AG09309 (cell line): ENCODE data around the gene EIF2S3.
A peak's percentile ranks its signal among the peaks of the same experiment; 100 is the strongest.

Experiments used
- DNase-seq: peaks from one replicate; pipeline ENCODE4 v3.0.0-alpha.2; 2010; ENCODE audit warnings: low read depth
- H3K4me3 ChIP-seq: 2 replicates; pipeline ENCODE4 v1.5.1; 2011; ENCODE audit warnings: mild to moderate bottlenecking, low read depth, low read length, moderate library complexity; ENCODE audit not compliant: control insufficient read depth
- TF ChIP-seq, protein P1 (sequence below): IDR thresholded peaks from 2 replicates; pipeline ENCODE4 v1.5.1; 2011; ENCODE audit warnings: mild to moderate bottlenecking, low read depth, low read length, inconsistent platforms; ENCODE audit not compliant: insufficient read depth, control insufficient read depth; ENCODE audit errors: missing control alignments

The EIF2S3 gene

DNA sequence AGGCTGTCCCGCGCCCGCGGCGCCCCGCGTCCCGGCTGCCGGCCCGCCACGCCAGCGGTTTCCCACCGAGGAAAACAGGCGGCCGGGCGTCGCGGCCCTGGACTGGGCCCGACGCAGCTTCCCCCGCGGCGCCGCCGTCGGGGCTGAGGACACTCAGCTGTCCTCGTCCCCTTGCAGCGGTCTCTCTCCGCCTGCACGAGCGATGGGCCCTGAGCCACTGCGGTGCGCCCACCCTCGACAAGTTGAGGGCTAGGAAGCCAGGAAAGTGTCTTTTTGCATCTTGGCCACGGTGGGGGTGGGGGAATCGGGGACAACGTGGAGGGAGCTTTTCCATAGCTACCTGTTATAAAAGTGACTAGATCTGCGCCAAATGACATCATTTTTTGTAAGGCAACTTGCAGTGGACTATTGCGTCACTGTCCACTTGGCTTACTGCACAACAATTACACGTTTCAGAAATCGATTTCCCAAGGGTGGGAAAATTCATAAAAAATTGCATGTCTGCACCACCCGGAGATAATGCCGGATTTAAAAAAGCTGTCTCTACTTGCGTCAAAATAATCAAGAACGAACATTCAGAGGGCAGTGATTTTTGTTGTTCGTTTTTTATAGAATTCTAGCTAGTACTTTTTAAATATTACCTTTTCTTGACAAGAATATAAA, 28.9 kb upstream of the EIF2S3 start:
- H3K4me3 ChIP-seq: peak overlapping the region; percentile 75
- TF ChIP-seq, protein P1, sequence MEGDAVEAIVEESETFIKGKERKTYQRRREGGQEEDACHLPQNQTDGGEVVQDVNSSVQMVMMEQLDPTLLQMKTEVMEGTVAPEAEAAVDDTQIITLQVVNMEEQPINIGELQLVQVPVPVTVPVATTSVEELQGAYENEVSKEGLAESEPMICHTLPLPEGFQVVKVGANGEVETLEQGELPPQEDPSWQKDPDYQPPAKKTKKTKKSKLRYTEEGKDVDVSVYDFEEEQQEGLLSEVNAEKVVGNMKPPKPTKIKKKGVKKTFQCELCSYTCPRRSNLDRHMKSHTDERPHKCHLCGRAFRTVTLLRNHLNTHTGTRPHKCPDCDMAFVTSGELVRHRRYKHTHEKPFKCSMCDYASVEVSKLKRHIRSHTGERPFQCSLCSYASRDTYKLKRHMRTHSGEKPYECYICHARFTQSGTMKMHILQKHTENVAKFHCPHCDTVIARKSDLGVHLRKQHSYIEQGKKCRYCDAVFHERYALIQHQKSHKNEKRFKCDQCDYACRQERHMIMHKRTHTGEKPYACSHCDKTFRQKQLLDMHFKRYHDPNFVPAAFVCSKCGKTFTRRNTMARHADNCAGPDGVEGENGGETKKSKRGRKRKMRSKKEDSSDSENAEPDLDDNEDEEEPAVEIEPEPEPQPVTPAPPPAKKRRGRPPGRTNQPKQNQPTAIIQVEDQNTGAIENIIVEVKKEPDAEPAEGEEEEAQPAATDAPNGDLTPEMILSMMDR: no peak
- DNase-seq: peak; percentile 49

DNA sequence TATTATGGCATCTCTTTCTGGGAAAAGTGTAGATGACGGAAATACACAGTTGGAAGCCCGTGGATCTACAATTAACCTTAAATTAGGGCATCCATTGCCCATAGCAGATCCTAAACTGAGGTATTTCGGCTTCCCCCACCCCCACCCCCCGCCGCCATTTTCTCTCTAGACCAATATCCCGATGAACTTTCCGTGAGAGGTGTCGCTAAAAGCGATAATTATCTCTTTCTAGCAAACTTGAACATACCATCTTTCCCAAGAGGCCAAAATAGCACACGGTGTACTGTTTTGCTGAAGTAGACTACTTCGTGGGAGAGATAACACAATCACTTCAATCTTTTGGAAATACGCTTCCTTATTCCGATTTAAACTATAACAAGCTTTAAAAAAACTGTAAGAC, 28.3 kb upstream of the EIF2S3 start:
- no peak for DNase-seq
- TF ChIP-seq, protein P1: no peak

DNA sequence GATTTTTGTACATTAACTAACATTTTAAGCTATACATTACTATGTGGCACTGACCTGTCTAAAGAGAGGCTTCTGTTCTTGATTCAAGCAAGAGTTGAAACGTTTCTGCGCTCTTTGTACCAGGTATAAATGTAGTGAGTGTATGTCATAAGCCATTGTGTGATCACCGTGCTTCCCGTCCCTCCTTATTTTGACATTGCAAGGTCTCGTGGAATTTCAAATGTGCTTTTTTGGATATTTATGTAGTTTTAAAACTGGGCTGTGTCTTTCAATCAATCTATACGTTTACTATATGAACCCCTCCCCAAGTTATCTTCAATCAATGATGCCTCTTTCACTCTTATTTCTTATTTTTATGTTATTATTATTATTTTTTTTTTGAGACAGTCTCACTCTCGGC, 27.7 kb upstream of the EIF2S3 start, which contains the start of gene KLHL15:
TSS of gene KLHL15 (minus strand) at position 101 of the 400 bp plus-strand sequence. CDS start 20,493 bp downstream, outside the sequence.
- TF ChIP-seq, protein P1: no peak
- DNase-seq: no peak
- peak within 1 kb of the TSS; percentile 75 for H3K4me3 ChIP-seq

More for the DNA sequence above, 28.3 kb upstream of the EIF2S3 start:
- H3K4me3 ChIP-seq: peak overlapping the region; percentile 75

DNA sequence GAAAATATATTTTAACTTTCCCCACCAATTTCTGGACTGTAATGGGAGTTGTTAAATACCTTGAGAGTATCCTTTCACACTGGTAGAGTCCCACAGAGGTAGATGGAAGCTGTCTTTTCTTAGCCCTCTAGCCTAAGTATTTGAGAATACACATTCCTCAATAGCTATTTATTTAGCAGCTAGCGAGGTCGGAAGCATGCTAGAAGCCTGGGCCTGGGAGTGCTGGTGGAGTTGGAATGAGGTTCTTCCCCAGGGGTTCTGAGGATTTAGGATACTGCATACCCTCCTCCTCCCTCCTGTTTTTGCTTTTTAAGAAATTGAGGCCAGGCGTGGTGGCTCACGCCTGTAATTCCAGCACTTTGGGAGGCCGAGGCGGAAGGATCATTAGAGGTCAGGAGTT, 26.8 kb upstream of the EIF2S3 start:
- TF ChIP-seq, protein P1: no peak
- no peak overlapping the region for H3K4me3 ChIP-seq
- DNase-seq: no peak

DNA sequence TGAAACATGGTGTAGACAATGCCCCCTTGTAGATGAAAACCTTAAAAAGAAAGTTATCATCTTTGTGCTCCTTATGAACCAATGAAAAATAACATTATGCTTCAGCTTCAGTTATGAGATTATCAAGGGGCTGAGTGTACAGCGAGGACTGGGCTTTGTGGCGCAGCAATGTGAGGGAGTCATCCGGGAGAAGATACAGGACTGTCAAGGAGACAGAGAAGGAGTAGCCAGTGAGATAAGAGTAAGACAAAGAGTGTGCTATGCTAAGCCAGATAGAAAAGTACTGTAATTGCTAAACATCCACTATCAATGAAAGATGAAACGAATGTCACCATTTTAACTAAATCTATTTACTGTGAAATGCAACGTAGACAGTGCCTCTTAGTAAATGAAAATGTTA, 24.2 kb upstream of the EIF2S3 start:
- no peak for DNase-seq
- TF ChIP-seq, protein P1: no peak
- no peak overlapping the region for H3K4me3 ChIP-seq

DNA sequence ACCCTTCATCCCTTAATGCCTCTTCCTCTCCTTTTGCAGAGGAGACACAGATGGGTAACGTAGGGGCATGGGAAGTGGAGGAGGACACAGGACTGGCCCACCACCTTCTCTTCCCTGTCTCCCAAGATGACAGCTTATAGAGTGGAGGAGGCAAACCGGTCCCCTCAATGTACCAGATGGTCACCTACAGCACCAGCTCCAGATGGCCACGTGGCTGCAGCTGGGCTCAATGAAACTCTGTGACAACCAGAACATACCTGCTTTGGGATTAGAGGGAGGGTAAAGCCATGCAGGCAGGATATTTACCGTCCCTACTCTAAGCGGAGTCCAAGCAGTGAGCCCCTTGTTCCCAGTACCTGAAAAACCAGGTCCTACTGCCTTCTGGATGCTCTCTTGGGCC, 20.3 kb upstream of the EIF2S3 start:
- no peak for DNase-seq
- no peak overlapping the region for H3K4me3 ChIP-seq
- TF ChIP-seq, protein P1: no peak
